Right ventricle myocardium superior (tissue), 1 donor: Measurements from ENCODE around the gene C20orf202. TPM values are rescaled to one million over a fixed set of nuclear protein-coding genes. Genes with fewer than 3 reads are reported as not detected.
"Not testable (repeated sequence)": the region's sequence is repeated elsewhere in the genome, so short reads cannot be mapped to it uniquely, and the experiment has no call there.

Source experiments
- ATAC-seq: fragments of 200-7000 bp; cut with Tn5 transposase; one replicate; pipeline ENCODE4 v1.9.1; 2020; ENCODE audit warnings: mild to moderate bottlenecking; ENCODE audit not compliant: poor library complexity
- DNase-seq: peaks from one replicate; pipeline ENCODE4 v3.0.0-alpha.2; 2020
- intact Hi-C: fragments of 100-400 bp; cut with DNase I; formaldehyde crosslinking; loops from one replicate; pipeline ENCODE4 v1.11.2; 2022
- total RNA-seq: library from RNA; stranded (reverse); fragmentation: NEBNext Ultra II Directional; extraction: Animal tissue kit (Norgen Biotek cat#: 25700); gene quantifications from one replicate; pipeline ENCODE4 v1.2.1, GENCODE V29; 2021
- donor health status: DM: no; HTN: yes; CAD: no; lungs with severe emphysema.

The C20orf202 gene
- total RNA-seq, 1 donor from 2014 or later = 0.35 TPM

DNA sequence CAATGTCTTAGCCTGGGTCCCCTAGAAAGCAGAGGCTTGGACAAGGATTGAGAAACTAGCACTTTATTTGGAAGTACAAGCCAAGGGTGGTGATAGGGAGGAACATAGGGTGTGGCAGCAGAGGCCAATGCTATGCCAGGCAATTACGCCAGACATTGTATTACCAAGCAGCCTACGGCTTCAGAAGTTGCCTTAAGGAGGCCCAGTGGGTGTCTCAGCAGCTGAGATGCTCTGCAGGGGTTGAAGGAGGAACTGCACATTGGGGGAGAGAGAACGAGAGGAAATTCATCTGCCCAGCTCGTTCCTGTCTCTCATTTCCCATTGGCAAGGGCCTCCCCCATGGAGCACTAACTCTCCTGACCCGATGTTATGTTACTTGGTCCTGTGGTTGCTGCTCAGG lies 859 bp downstream of the C20orf202 start:
- ATAC-seq = peak; percentile 39
- no peak for DNase-seq
- intact Hi-C loops = loop anchor here (10.0 kb wide), 1 partner anchor 99 kb away; no protein-coding TSS in a partner anchor

GRCh38 chr20:1204576-1204975 lies 1.3 kb downstream of the C20orf202 start:
- ATAC-seq (peak; percentile 48), DNase-seq (no peak)
- intact Hi-C loops = loop anchor here (10.0 kb wide), 1 partner anchor 100 kb away; no protein-coding TSS in a partner anchor

DNA sequence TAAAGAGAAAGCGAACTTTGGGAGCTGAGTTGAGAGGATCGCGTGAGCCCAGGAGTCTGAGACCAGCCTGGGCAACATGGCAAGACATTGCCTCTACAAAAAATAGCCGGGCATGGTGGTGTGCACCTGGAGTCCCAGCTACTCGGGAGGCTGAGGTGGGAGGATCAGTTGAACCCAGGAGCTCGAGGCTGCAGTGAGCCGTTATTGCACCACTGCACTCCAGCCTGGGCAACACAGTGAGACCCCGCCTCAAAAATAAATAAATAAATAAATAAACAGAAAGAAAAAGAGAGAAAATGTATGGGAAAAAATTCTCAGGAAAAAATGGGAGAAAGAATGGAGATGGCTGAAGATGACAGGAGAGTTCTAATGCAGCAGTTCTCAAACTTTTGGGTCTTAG lies 2.5 kb downstream of the C20orf202 start:
- ATAC-seq (no peak), DNase-seq (no peak)
- intact Hi-C loops = loop anchor here (10.0 kb wide), 1 partner anchor 101 kb away; no protein-coding TSS in a partner anchor

GRCh38 chr20:1206366-1207148 lies 3.3 kb downstream of the C20orf202 start:
- intact Hi-C loops = loop anchor here (10.0 kb wide), 1 partner anchor 102 kb away; no protein-coding TSS in a partner anchor
- ATAC-seq (no peak), DNase-seq (no peak)

DNA sequence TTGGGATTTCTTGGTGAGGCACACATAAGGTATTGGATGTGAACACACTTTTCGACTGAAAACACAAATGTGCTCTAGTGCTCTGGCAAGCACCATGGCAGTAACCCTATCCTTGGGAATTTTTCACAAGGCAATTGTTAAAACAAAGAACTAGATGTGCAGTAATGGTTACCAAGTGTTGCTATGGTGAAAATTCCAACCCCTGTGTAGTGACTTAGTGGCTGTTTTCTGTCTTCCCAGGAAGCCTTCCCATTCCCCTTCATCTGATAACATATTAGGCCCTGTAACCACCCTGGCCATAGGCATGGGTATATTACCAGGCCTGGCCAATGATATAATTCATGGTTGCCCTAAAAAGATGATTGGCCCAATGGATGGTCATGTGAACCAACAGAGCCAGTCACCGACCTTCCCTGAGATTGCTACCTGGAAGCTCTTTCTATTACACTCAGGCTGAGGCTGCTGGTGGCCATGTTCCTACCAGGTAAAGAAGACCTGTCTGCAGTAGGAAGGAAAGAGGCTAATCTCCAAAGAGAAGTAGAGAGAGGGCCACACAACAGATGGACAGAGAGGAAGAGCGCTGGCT lies 4.1 kb downstream of the C20orf202 start:
- DNase-seq = no peak
- intact Hi-C loops = loop anchor here (10.0 kb wide), 1 partner anchor 103 kb away; no protein-coding TSS in a partner anchor
- ATAC-seq = no peak

- no peak for ATAC-seq
- intact Hi-C loops = loop anchor here (5.0 to 10.0 kb wide), 3 partner anchors 105 to 392 kb away; no protein-coding TSS in a partner anchor
Measured at GRCh38 chr20:1209447-1210387, 6.5 kb downstream of the C20orf202 start.

DNA sequence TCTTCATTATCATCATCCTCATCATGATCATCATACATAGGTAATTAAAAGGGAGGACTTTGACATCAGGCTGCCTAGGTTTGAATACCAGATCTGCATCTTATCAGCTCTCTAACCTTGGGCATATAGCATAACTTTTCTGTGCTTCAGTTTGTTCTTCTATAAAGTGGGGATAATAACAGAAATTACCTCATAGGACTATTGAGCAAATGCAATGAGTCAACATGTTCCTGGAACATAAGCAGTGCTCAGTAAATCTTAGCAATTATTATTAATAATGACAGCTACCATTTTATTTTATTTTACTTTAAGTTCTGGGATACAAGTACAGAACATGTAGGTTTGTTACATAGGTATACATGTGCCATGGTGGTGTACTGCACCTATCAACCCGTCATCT lies 7.2 kb downstream of the C20orf202 start:
- ATAC-seq (no peak), DNase-seq (no peak)
- intact Hi-C loops = loop anchor here (5.0 to 10.0 kb wide), 2 partner anchors 256 to 393 kb away; no protein-coding TSS in a partner anchor

More at GRCh38 chr20:1209447-1210387, 6.5 kb downstream of the C20orf202 start:
- no peak for DNase-seq

GRCh38 chr20:1212023-1212422 lies 8.8 kb downstream of the C20orf202 start:
- ATAC-seq (no peak), DNase-seq (no peak)
- intact Hi-C loops = loop anchor here (5.0 to 10.0 kb wide), 2 partner anchors 257 to 395 kb away; no protein-coding TSS in a partner anchor

- intact Hi-C loops = loop anchor here (5.0 to 10.0 kb wide), 2 partner anchors 258 to 396 kb away; no protein-coding TSS in a partner anchor
- DNase-seq = peak; percentile 72
- peak; percentile 92 for ATAC-seq
Measured at GRCh38 chr20:1212607-1213396, 9.5 kb downstream of the C20orf202 start.

GRCh38 chr20:1214838-1215261 lies 11.6 kb downstream of the C20orf202 start:
- intact Hi-C loops = loop anchor here (5.0 to 10.0 kb wide), 2 partner anchors 260 to 398 kb away; no protein-coding TSS in a partner anchor
- DNase-seq = no peak
- no peak for ATAC-seq

DNA sequence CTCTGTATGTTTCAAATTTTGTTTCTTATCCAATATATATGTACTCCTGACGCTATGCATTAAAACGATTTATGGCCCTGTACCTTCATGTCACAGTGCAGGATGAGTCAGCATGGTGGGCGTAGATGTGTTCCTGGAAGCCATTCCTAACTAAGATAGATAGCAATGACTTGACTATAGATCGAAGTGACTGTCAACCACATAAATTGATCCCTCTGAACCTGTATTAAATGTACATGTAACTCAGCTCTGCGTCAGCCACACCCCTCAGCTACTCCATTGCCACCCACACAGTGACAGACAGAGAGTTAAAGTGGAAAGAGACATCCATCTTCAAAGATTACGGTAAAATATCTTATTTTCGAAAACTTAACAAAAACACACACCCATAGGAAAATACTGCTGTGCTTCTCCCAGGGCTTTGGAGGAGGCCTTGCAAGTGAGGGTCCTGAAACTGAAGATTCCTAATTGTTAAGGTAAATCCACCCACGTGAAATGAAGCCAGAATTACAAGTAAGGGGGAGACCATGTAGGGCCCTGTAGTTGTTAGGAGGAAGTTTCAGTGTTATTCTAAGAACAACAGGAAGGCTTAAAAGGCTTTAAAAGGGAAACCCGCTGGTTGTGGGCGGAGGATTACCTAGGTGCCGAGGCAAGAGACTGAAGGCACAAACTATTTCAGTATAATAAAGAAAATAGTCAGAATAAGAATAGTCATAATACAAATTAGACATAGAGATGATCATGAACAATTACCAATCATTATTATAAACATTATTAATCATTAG lies 12.3 kb downstream of the C20orf202 start:
- no peak for ATAC-seq
- no peak for DNase-seq
- intact Hi-C loops = loop anchor here (10.0 kb wide), 1 partner anchor 261 kb away; no protein-coding TSS in a partner anchor

GRCh38 chr20:1216527-1217427 lies 13.5 kb downstream of the C20orf202 start:
- intact Hi-C loops = loop anchor here (10.0 kb wide), 1 partner anchor 262 kb away; no protein-coding TSS in a partner anchor

GRCh38 chr20:1222750-1223149 lies 19.5 kb downstream of the C20orf202 start:
- not testable (repeated sequence) for ATAC-seq

More at GRCh38 chr20:1216527-1217427, 13.5 kb downstream of the C20orf202 start:
- ATAC-seq, DNase-seq: not testable (repeated sequence)

GRCh38 chr20:1224205-1224890 lies 21.1 kb downstream of the C20orf202 start:
- intact Hi-C loops = no loop called here

More at GRCh38 chr20:1222750-1223149, 19.5 kb downstream of the C20orf202 start:
- DNase-seq, intact Hi-C loops: not testable (repeated sequence)

DNA sequence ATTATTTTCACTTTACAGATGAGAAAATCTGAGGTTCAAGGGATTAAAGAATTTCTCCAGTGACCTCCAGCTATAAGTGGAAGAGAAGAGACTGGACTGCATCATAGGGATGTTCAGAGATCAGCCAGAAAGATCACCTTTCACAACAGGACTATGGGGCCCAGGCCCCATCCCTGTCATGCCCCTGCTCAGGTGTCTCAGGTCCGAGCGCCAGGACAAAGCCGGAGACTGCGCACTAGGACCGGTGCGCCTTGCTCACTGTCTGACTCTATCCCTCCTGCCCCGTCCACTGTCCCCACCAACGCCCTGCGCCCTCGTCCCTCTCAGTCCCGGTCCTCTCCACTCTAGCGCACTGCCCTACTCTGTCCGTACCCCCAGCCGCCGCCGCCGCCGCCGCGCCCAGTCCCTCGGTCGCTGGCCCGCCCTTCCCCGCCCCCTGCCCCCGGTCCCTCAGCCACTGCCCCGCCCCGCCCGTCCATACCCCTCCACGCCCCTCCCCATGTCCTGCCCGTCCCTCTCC lies 22.1 kb downstream of the C20orf202 start:
- DNase-seq (no peak), ATAC-seq (no peak)
- intact Hi-C loops = no loop called here

More at GRCh38 chr20:1224205-1224890, 21.1 kb downstream of the C20orf202 start:
- ATAC-seq (no peak), DNase-seq (no peak)
